GM18511 (cell line): Measurements from ENCODE around the gene TAB2.
"Not testable (repeated sequence)": the region's sequence is repeated elsewhere in the genome, so short reads cannot be mapped to it uniquely, and the experiment has no call there.

Experiments
- ATAC-seq: cut with Tn5 transposase; IDR thresholded peaks from one replicate; pipeline ENCODE4 v1.9.1; 2021; ENCODE audit warnings: mild to moderate bottlenecking, moderate library complexity; ENCODE audit not compliant: unreplicated experiment

The TAB2 gene

DNA sequence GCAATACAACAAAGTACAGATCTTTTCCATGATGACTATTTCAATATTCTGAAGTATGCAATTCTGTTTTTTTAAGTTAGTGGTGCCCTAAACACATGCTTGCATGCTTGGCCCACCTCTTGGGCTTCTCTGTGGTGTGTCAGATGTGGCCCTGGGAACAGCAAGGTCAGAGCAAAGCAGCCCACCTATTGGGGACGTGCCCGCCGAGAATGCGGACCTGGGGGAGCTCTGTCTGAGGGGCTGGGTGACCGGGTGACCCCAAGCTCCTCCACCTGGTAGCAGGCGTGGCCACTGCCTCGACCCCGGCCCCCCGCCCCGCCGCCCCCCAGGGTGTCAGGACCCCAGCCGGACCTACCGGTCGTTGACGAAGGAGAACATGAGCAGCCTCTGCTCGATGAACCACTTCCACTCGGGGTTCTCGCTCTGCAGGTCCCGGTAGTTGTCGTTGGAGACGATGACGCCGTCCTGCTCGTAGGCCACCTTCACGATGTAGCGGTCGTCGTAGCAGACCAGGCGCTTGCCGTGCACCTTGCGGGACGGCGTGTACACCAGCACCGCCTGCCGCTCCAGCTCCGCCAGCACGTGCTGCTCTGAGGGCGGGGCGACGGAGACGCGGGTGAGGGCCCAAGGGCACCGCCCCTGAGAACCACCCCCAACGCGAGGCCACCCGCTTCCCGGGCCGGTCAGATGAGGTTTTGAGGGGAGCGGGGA is 139.0 kb downstream of the TAB2 start:
- ATAC-seq: no peak

DNA sequence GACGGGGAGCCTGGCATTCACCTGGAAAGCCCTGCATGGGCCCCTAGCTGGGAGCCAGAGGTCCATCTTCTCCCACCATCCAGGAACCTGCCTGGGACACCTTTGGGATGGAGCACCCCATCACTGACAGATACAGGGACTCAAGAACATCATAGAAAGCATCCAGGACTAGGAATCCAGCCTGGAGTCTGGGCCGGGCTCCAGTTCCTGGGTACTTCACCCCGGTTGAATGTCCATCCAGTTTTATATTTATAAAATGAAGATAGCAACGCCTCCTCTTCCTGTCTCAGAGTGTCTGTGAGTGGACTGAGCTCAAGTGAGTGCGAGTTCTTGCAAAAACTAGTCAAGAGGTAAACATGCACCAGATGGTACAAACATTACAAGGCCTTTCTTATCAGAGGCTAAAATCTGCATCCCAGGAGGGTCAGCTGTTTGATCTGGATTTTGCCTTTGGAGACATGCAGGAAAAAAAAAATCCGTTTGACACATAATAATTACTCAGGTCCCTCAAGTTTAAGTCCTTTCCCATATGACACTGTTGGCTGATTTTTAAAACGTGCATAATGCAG is 139.9 kb downstream of the TAB2 start:
- no peak for ATAC-seq

DNA sequence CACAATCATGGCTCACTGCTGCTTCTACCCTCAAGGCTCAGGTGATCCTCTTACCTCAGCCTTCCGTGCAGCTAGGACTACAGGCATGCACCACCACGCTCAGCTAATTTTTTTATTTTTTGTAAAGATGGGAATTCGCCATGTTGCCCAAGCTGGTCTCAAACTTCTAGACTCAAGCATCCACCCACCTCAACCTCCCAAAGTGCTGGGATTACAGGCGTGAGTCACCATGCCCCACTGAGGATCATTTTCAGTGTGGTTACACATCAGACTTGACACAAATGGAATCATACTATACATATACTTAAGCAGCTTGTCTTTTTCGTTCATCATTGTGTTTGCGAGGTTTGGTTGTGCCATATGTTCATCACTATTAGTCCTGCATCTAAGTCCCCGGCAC is 140.7 kb downstream of the TAB2 start:
- ATAC-seq: no peak

DNA sequence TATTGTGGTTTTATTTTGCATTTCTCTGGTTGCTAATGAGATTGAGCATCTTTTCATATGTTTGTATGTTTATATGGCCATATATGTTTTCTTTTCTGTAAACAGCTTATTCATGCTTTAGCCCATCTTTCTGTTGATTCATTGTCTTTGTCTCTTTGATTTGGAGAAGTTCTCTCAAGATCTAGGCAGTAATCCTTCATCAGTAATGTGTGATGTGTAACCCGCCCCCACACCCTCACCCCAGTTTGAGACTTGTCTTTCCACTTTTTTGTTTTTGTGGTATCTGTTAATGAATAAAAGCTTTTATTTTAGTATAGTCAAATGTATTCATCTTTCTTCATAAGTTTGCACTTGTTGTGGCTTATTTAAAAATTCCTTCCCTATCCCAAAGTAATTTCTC is 141.3 kb downstream of the TAB2 start:
- no peak for ATAC-seq

DNA sequence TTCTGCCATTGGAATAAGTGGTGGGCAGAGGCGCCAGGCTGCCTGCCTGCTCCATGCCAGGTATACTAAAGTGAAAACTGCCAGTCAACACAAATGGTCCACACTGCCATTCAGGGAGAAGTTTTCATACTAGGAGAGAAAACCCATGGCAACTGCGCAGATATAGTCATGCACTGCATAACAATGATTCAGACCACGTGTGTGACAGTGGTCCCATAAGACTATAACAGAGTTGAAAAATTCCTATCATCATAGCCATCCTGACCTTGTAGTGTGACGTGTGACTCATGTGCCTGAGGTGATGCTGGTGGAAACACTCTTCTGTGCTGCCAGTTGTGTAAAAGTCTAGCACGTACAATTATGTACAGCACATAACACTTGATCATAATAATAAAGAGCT is 142.2 kb downstream of the TAB2 start:
- no peak for ATAC-seq

DNA sequence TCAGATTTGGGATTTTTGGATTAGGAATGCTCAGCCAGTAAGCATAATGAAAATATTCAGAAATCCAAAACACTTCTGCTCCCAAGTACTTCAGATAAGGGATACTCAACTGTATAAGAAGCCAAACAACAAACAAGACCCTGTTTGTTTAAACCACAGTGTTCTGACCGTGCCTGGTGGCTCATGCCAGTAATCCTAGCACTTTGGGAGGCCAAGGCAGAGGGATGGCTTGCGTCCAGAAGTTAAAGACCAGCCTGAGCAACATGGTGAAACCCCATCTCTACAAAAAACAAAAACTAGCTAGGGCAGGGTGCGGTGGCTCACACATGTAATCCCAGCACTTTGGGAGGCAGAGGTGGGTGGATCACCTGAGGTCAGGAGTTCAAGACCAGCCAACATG is 142.7 kb downstream of the TAB2 start:
- ATAC-seq: not testable (repeated sequence)
